Neural cell (in vitro differentiated cells): ENCODE measurements around the gene RBM3. TPM values are rescaled to one million over a fixed set of nuclear protein-coding genes. Genes with fewer than 3 reads are reported as not detected.

Source experiments
- H2AFZ ChIP-seq: fragments of 200-600, 300-800 bp; sonication (generic), shearing (Covaris generic); 2 replicates; pipeline ENCODE4 v1.6.0; 2014; ENCODE audit warnings: low read depth, mild to moderate bottlenecking, antibody characterized with exemption, low read length, moderate library complexity
- H3F3A ChIP-seq: fragments of 200-600 bp; shearing (Covaris generic); 2 replicates; pipeline ENCODE4 v1.6.1; 2016; ENCODE audit warnings: mild to moderate bottlenecking, moderate library complexity, mixed read lengths, antibody characterized with exemption, low read length; ENCODE audit not compliant: insufficient read depth, poor library complexity, severe bottlenecking
- H3K27ac ChIP-seq: fragments of 200-600, 300-800 bp; sonication (generic), shearing (Covaris generic); 2 replicates; pipeline ENCODE4 v1.5.1; 2014; ENCODE audit warnings: mild to moderate bottlenecking, low read length, moderate library complexity
- H3K27me3 ChIP-seq: fragments of 300-800, 200-600 bp; sonication (generic), shearing (Covaris generic); 2 replicates; pipeline ENCODE4 v1.6.0; 2014; ENCODE audit warnings: mild to moderate bottlenecking, low read depth, low read length, moderate library complexity; ENCODE audit not compliant: insufficient read depth
- H3K36me3 ChIP-seq: fragments of 300-800, 200-600 bp; sonication (generic), shearing (Covaris generic); 2 replicates; pipeline ENCODE4 v1.5.1; 2014; ENCODE audit warnings: mild to moderate bottlenecking, antibody characterized with exemption, low read length, moderate library complexity; ENCODE audit not compliant: insufficient read depth
- H3K4me2 ChIP-seq: fragments of 300-800, 200-600 bp; sonication (generic), shearing (Covaris generic); 2 replicates; pipeline ENCODE4 v1.6.0; 2014; ENCODE audit warnings: mild to moderate bottlenecking, low read length
- H3K4me3 ChIP-seq: fragments of 300-800, 200-600 bp; sonication (generic), shearing (Covaris generic); 2 replicates; pipeline ENCODE4 v1.5.1; 2014; ENCODE audit warnings: mild to moderate bottlenecking, low read length, moderate library complexity
- H3K79me2 ChIP-seq: fragments of 200-600 bp; shearing (Covaris generic); replicated peaks from 2 replicates; pipeline ENCODE4 v1.6.0; 2014; ENCODE audit warnings: mild to moderate bottlenecking, low read length, moderate library complexity; ENCODE audit not compliant: insufficient read depth
- H3K9ac ChIP-seq: fragments of 300-800, 200-600 bp; sonication (generic), shearing (Covaris generic); 2 replicates; pipeline ENCODE4 v1.6.1; 2016; ENCODE audit warnings: mild to moderate bottlenecking, low read length, mixed read lengths
- H3K9me2 ChIP-seq: fragments of 200-600 bp; shearing (Covaris generic); 2 replicates; pipeline ENCODE4 v1.6.1; 2016; ENCODE audit warnings: mild to moderate bottlenecking, low read length, mixed read lengths; ENCODE audit not compliant: insufficient read depth
- H3K9me3 ChIP-seq: fragments of 200-600, 300-800 bp; sonication (generic), shearing (Covaris generic); 2 replicates; pipeline ENCODE4 v1.6.1; 2016; ENCODE audit warnings: mild to moderate bottlenecking, mixed run types, low read length, moderate library complexity, mixed read lengths
- H4K20me1 ChIP-seq: fragments of 200-600 bp; shearing (Covaris generic); 2 replicates; pipeline ENCODE4 v1.6.1; 2016; ENCODE audit warnings: mild to moderate bottlenecking, mixed run types; ENCODE audit not compliant: insufficient read depth
- CTCF ChIP-seq: fragments of 450-650 bp; IDR thresholded peaks from 2 replicates; pipeline ENCODE4 v1.5.1; 2014; ENCODE audit warnings: antibody characterized with exemption, mild to moderate bottlenecking, moderate library complexity; ENCODE audit not compliant: poor library complexity, severe bottlenecking
- EP300 ChIP-seq: fragments of 450-650 bp; conservative IDR thresholded peaks from 2 replicates; pipeline ENCODE4 v1.6.1; 2014; ENCODE audit warnings: antibody characterized with exemption, mild to moderate bottlenecking, moderate library complexity; ENCODE audit not compliant: poor library complexity, severe bottlenecking
- EZH2 ChIP-seq: fragments of 200-600, 300-800 bp; shearing (Covaris generic), sonication (generic); IDR thresholded peaks from 2 replicates; pipeline ENCODE4 v1.6.1; 2014; ENCODE audit warnings: antibody characterized with exemption, low read length, borderline replicate concordance, mild to moderate bottlenecking; ENCODE audit not compliant: insufficient read depth, poor library complexity, severe bottlenecking
- MXI1 ChIP-seq: fragments of 450-650 bp; conservative IDR thresholded peaks from 2 replicates; pipeline ENCODE4 v1.6.1; 2014; ENCODE audit warnings: antibody characterized with exemption, mild to moderate bottlenecking; ENCODE audit not compliant: poor library complexity, severe bottlenecking
- POLR2AphosphoS5 ChIP-seq: IDR thresholded peaks from 2 replicates; pipeline ENCODE4 v1.6.1; 2012
- RAD21 ChIP-seq: fragments of 450-650 bp; conservative IDR thresholded peaks from 2 replicates; pipeline ENCODE4 v1.6.1; 2014; ENCODE audit warnings: antibody characterized with exemption, mild to moderate bottlenecking, moderate library complexity
- REST ChIP-seq: IDR thresholded peaks from 2 replicates; pipeline ENCODE4 v1.6.1; 2012; ENCODE audit warnings: borderline replicate concordance
- SMC3 ChIP-seq: fragments of 450-650 bp; conservative IDR thresholded peaks from 2 replicates; pipeline ENCODE4 v1.6.1; 2014; ENCODE audit warnings: antibody characterized with exemption, mild to moderate bottlenecking, moderate library complexity; ENCODE audit not compliant: poor library complexity
- TAF1 ChIP-seq: IDR thresholded peaks from 2 replicates; pipeline ENCODE4 v1.6.1; 2012; ENCODE audit warnings: low read depth
- polyA plus RNA-seq: library from polyadenylated mRNA; depleted of rRNA; stranded (reverse); fragments of >200 nt; gene quantifications from 2 replicates; pipeline ENCODE4 v1.2.3, GENCODE V29; 2014

RBM3 gene
- polyA plus RNA-seq, 1 donor from 2014 or later, result 378 TPM

DNA sequence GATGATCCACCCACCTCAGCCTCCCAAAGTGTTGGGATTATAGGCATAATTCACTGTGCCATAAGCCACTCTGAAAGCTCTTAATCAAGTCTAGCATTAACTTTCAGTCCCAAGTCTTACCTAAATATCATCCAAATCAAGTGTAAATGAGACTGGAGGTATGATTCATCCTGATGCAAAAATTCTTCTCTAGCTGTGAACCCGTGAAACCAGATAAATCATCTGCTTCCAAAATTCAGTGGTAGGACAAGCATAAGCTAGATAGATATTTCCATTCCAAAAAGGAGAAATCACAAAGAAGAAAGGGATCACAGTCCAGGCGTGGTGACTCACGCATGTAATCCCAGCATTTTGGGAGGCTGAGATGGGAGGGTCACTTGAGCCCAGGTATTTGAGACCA, 43.5 kb upstream of the RBM3 start:
- no peak overlapping the region for H3K4me3 ChIP-seq
- H3K36me3 ChIP-seq, result no peaks in the 10 kb centered on the region
- H3K9ac ChIP-seq, result no peak overlapping the region
- H4K20me1 ChIP-seq, result no peaks in the 10 kb centered on the region
- no peaks in the 10 kb centered on the region for H3K79me2 ChIP-seq
- H3K27me3 ChIP-seq, result no peaks in the 10 kb centered on the region
- H3K27ac ChIP-seq, result no peak overlapping the region
- TF ChIP-seq EZH2 (no peak), MXI1 (no peak), REST (no peak), EP300 (no peak), POLR2AphosphoS5 (no peak), RAD21 (no peak), TAF1 (no peak), CTCF (no peak), SMC3 (no peak)
- no peaks in the 10 kb centered on the region for H3K9me2 ChIP-seq
- H3K4me2 ChIP-seq, result no peak overlapping the region
- H3K9me3 ChIP-seq, result no peaks in the 10 kb centered on the region
- H2AFZ ChIP-seq, result no peak overlapping the region
- H3F3A ChIP-seq, result no peaks in the 10 kb centered on the region

GRCh38 chrX:48531358-48531959, 42.8 kb upstream of the RBM3 start:
- Histone ChIP-seq H3K79me2 (no peaks in the 10 kb centered on the region), H3K4me3 (no peak overlapping the region), H3K27me3 (no peaks in the 10 kb centered on the region), H3K27ac (no peak overlapping the region), H3K4me2 (no peak overlapping the region), H3F3A (no peaks in the 10 kb centered on the region), H3K36me3 (no peaks in the 10 kb centered on the region), H3K9me2 (no peaks in the 10 kb centered on the region), H3K9ac (no peak overlapping the region), H3K9me3 (no peaks in the 10 kb centered on the region), H2AFZ (no peak overlapping the region), H4K20me1 (no peaks in the 10 kb centered on the region)
- no peak for TF ChIP-seq CTCF
- no peak for TF ChIP-seq REST
- TF ChIP-seq TAF1, result no peak
- TF ChIP-seq EZH2, result no peak
- TF ChIP-seq POLR2AphosphoS5, result no peak
- TF ChIP-seq SMC3, result no peak
- no peak for TF ChIP-seq EP300
- TF ChIP-seq MXI1, result no peak
- no peak for TF ChIP-seq RAD21
